ENCODE data around the gene TTLL1. TPM values are rescaled to one million over a fixed set of nuclear protein-coding genes. Genes with fewer than 3 reads are reported as not detected.

Gene TTLL1
- total and polyA plus RNA-seq, 9 of the 15 experiments (the other 6 are each of a cell fraction or from before 2014, with no cell fraction given), result 0.06 to 0.85 (median 0.17) TPM

- no peak for TF ChIP-seq CEBPZ (IDR thresholded peaks at IDR 0.05; ENCODE audit: borderline replicate concordance, low read depth, low read length)
- no peak for TF ChIP-seq L3MBTL2 (IDR thresholded peaks at IDR 0.05)
- TF ChIP-seq NFE2 (IDR thresholded peaks at IDR 0.05; ENCODE audit: low read depth), result no peak
These were observed 52.8 kb downstream of the TTLL1 start (continued) for GRCh38 chr22:43036282-43036829.

GRCh38 chr22:43035250-43035649, 53.9 kb downstream of the TTLL1 start:
- H3K4me1 ChIP-seq (replicated peaks in 1 of 2; ENCODE audit: control insufficient read depth in 2 of 2, insufficient read depth in 2 of 2, low read length in 2 of 2), result peaks cover 0 to 17% of the 10 kb centered on the region in 2 experiments; a peak in 3 of 5 replicates
- no peak overlapping the region for H2AFZ ChIP-seq (ENCODE audit: low read depth, low read length)
- no peaks in the 10 kb centered on the region for H4K20me1 ChIP-seq (replicated peaks; ENCODE audit: control insufficient read depth, insufficient read depth, low read length)
- H3K27ac ChIP-seq (ENCODE audit: extremely low read depth, low read depth, low read length), result no peak overlapping the region
- TF ChIP-seq POU5F1 (IDR thresholded peaks at IDR 0.05; ENCODE audit: borderline replicate concordance, low read depth, low read length, partially characterized antibody) (no peak), TEAD4 (IDR thresholded peaks at IDR 0.05; ENCODE audit: low read length) (no peak), TEAD4 (CRISPR knock-in tag; IDR thresholded peaks at IDR 0.05; ENCODE audit: borderline replicate concordance) (no peak), TAF7 (tag; IDR thresholded peaks at IDR 0.05) (no peak), JUNB (CRISPR knock-in tag; conservative IDR thresholded peaks at IDR 0.05) (no peak), ESRRA (IDR thresholded peaks at IDR 0.05; ENCODE audit: borderline replicate concordance, low read depth) (no peak)
- TF ChIP-seq, protein P1, sequence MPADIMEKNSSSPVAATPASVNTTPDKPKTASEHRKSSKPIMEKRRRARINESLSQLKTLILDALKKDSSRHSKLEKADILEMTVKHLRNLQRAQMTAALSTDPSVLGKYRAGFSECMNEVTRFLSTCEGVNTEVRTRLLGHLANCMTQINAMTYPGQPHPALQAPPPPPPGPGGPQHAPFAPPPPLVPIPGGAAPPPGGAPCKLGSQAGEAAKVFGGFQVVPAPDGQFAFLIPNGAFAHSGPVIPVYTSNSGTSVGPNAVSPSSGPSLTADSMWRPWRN (IDR thresholded peaks at IDR 0.05; ENCODE audit: low read depth), result no peak
- ChIA-PET POLR2A (no interaction called here), CTCF (ENCODE audit: low intra/inter-chr PET ratio) (no interaction called here)
- no peak overlapping the region for H3K4me2 ChIP-seq (ENCODE audit: insufficient read depth, low read length)
- in situ Hi-C loops (cut with MboI), result no loop called here
- no peaks in the 10 kb centered on the region for H3K36me3 ChIP-seq (ENCODE audit: control insufficient read depth, insufficient read depth, low read length)
- FAIRE-seq (no peak), DNase-seq (ENCODE audit: extremely low read depth in 1 of 4, low spot score in 3 of 4) (no peak), ATAC-seq (no peak)
- H3K9me1 ChIP-seq (ENCODE audit: control insufficient read depth, insufficient read depth, low read length), result no peaks in the 10 kb centered on the region
- no peak overlapping the region for H3K9ac ChIP-seq (ENCODE audit: insufficient read depth in 1 of 2, low read depth in 2 of 2, low read length in 2 of 2)
- 25% methylated on average over 5 of the region's 9 CpGs for WGBS (ENCODE audit: insufficient coverage, low coverage, missing lambda C conversion rate)
- no peaks in the 10 kb centered on the region for H3K27me3 ChIP-seq (ENCODE audit: control insufficient read depth in 2 of 2, insufficient read depth in 2 of 2, low read length in 2 of 2)
- no TSS peak for BruUV-seq (replicated peaks)
- H3K79me2 ChIP-seq (ENCODE audit: control insufficient read depth, insufficient read depth, low read length), result no peaks in the 10 kb centered on the region
- intact Hi-C loops (cut with micrococcal nuclease), result loop anchor here (2.0 to 10.0 kb wide), 2 partner anchors 60 to 168 kb away; no protein-coding TSS in a partner anchor
- no peaks in the 10 kb centered on the region for H3K9me3 ChIP-seq (replicated peaks; ENCODE audit: control insufficient read depth, insufficient read depth, low read depth, low read length)
- no peak overlapping the region for H3K4me3 ChIP-seq

All from K562 (cell line).